Coronary artery (tissue), 2 donors: ENCODE results near the gene NRIP1.

ENCODE experiments used
- DNase-seq: peaks from one replicate; pipeline ENCODE4 v3.0.0-alpha.2; 2017; ENCODE audit warnings: low spot score
- H3K27ac ChIP-seq, 2 donors: fragments of 200-600 bp; sonication (generic); one replicate each; pipeline ENCODE4 v1.5.1; 2016 to 2019
- H3K4me3 ChIP-seq: fragments of 200-600 bp; sonication (generic); 2 replicates; pipeline ENCODE4 v1.5.1; 2016; ENCODE audit warnings: mild to moderate bottlenecking, moderate library complexity
- TF ChIP-seq, protein P1 (sequence below): fragments of 200-600 bp; sonication (generic); IDR thresholded peaks from one replicate; pipeline ENCODE4 v1.5.1; 2019; ENCODE audit warnings: antibody characterized with exemption

The NRIP1 gene

DNA sequence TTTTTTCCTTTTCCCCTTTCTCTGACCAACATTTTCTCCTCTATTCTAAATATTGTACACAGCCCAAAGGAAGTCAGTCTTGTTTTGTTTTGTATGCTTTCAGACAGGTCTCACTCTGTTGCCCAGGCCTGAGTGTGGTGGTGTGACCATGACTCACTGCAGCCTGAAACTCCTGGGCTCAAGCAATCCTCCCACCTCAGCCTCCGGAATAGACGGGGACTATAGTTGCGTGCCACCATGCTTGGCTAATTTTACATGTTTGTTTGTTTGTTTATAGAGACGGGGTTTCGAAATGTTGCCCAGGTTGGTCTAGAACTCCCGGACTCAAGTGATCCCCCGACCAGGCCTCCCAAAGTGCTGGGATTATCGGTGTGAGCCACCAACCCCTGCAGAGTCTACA, 72.8 kb downstream of the NRIP1 start:
- no peak for DNase-seq
- TF ChIP-seq, protein P1, sequence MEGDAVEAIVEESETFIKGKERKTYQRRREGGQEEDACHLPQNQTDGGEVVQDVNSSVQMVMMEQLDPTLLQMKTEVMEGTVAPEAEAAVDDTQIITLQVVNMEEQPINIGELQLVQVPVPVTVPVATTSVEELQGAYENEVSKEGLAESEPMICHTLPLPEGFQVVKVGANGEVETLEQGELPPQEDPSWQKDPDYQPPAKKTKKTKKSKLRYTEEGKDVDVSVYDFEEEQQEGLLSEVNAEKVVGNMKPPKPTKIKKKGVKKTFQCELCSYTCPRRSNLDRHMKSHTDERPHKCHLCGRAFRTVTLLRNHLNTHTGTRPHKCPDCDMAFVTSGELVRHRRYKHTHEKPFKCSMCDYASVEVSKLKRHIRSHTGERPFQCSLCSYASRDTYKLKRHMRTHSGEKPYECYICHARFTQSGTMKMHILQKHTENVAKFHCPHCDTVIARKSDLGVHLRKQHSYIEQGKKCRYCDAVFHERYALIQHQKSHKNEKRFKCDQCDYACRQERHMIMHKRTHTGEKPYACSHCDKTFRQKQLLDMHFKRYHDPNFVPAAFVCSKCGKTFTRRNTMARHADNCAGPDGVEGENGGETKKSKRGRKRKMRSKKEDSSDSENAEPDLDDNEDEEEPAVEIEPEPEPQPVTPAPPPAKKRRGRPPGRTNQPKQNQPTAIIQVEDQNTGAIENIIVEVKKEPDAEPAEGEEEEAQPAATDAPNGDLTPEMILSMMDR, result no peak
- no peak overlapping the region for H3K4me3 ChIP-seq
- no peak overlapping the region for H3K27ac ChIP-seq

GRCh38 chr21:14989359-14989758, 75.4 kb downstream of the NRIP1 start:
- no peak overlapping the region for H3K27ac ChIP-seq
- no peak for DNase-seq

GRCh38 chr21:14988760-14989159, 76.0 kb downstream of the NRIP1 start:
- no peak overlapping the region for H3K27ac ChIP-seq
- DNase-seq, result no peak
- TF ChIP-seq, protein P1, result no peak
- no peak overlapping the region for H3K4me3 ChIP-seq

More at GRCh38 chr21:14989359-14989758, 75.4 kb downstream of the NRIP1 start:
- TF ChIP-seq, protein P1, result no peak
- no peak overlapping the region for H3K4me3 ChIP-seq

GRCh38 chr21:14987370-14988170, 77.2 kb downstream of the NRIP1 start:
- Histone ChIP-seq H3K4me3 (no peak overlapping the region), H3K27ac (no peak overlapping the region)
- TF ChIP-seq, protein P1, result no peak
- DNase-seq, result no peak

- Histone ChIP-seq H3K4me3 (no peak overlapping the region), H3K27ac (no peak overlapping the region)
- TF ChIP-seq, protein P1, result no peak
- no peak for DNase-seq
Measured at GRCh38 chr21:14985306-14985705, 79.5 kb downstream of the NRIP1 start.

GRCh38 chr21:14982336-14982735, 82.5 kb downstream of the NRIP1 start:
- Histone ChIP-seq H3K4me3 (no peak overlapping the region), H3K27ac (no peak overlapping the region)
- TF ChIP-seq, protein P1, result no peak
- no peak for DNase-seq

- H3K4me3 ChIP-seq, result no peak overlapping the region
- H3K27ac ChIP-seq, result no peak overlapping the region
- DNase-seq, result no peak
- TF ChIP-seq, protein P1, result no peak
Measured at GRCh38 chr21:14981246-14981645, 83.6 kb downstream of the NRIP1 start.
